Measurements from ENCODE around the gene GLIS1. TPM values are rescaled to one million over a fixed set of nuclear protein-coding genes. Genes with fewer than 3 reads are reported as not detected.

Gene GLIS1
- total RNA-seq, 1 donor: 2.9 TPM

- peaks cover 34% of the 10 kb centered on the region for H4K20me1 ChIP-seq (ENCODE audit: insufficient read depth, low read length)
- H3K79me2 ChIP-seq (ENCODE audit: insufficient read depth, low read length): no peaks in the 10 kb centered on the region
- H3K4me3 ChIP-seq (ENCODE audit: insufficient read depth, low read length): no peak overlapping the region
- no peak overlapping the region for H3K4me2 ChIP-seq (ENCODE audit: insufficient read depth, low read length)
- H3K36me3 ChIP-seq (ENCODE audit: insufficient read depth, low read length): no peaks in the 10 kb centered on the region
- no peaks in the 10 kb centered on the region for H3K27me3 ChIP-seq (ENCODE audit: insufficient read depth, low read length)
- H3K27ac ChIP-seq (ENCODE audit: low read depth, low read length): no peak overlapping the region
- no peak overlapping the region for H2AFZ ChIP-seq (ENCODE audit: low read length)
- peak; percentile 29 for DNase-seq (ENCODE audit: insufficient read length, low spot score, missing footprints)
- no peak for TF ChIP-seq CTCF (IDR thresholded peaks at IDR 0.05; ENCODE audit: extremely low read depth, low read depth, low read length)
- H3K4me1 ChIP-seq (ENCODE audit: insufficient read depth, low read length): no peaks in the 10 kb centered on the region
- no peaks in the 10 kb centered on the region for H3K9me3 ChIP-seq (ENCODE audit: low read depth, low read length)
Observed at GRCh38 chr1:53600001-53600400, 139.0 kb downstream of the GLIS1 start.

- H3K79me2 ChIP-seq (ENCODE audit: insufficient read depth, low read length): no peaks in the 10 kb centered on the region
- DNase-seq (ENCODE audit: insufficient read length, low spot score, missing footprints): no peak
- H3K27me3 ChIP-seq (ENCODE audit: insufficient read depth, low read length): no peaks in the 10 kb centered on the region
- H3K36me3 ChIP-seq (ENCODE audit: insufficient read depth, low read length): no peaks in the 10 kb centered on the region
- no peak overlapping the region for H2AFZ ChIP-seq (ENCODE audit: low read length)
- no peaks in the 10 kb centered on the region for H3K4me1 ChIP-seq (ENCODE audit: insufficient read depth, low read length)
- H3K4me3 ChIP-seq (ENCODE audit: insufficient read depth, low read length): no peak overlapping the region
- H3K9me3 ChIP-seq (ENCODE audit: low read depth, low read length): no peaks in the 10 kb centered on the region
- TF ChIP-seq CTCF (IDR thresholded peaks at IDR 0.05; ENCODE audit: extremely low read depth, low read depth, low read length): no peak
- peaks cover 33% of the 10 kb centered on the region for H4K20me1 ChIP-seq (ENCODE audit: insufficient read depth, low read length)
- no peak overlapping the region for H3K4me2 ChIP-seq (ENCODE audit: insufficient read depth, low read length)
- no peak overlapping the region for H3K27ac ChIP-seq (ENCODE audit: low read depth, low read length)
Observed at GRCh38 chr1:53599481-53599880, 139.5 kb downstream of the GLIS1 start.

GRCh38 chr1:53598966-53599365, 140.0 kb downstream of the GLIS1 start:
- TF ChIP-seq CTCF (IDR thresholded peaks at IDR 0.05; ENCODE audit: extremely low read depth, low read depth, low read length): no peak
- no peaks in the 10 kb centered on the region for H3K79me2 ChIP-seq (ENCODE audit: insufficient read depth, low read length)
- H3K27ac ChIP-seq (ENCODE audit: low read depth, low read length): no peak overlapping the region
- H3K4me3 ChIP-seq (ENCODE audit: insufficient read depth, low read length): no peak overlapping the region
- H3K9me3 ChIP-seq (ENCODE audit: low read depth, low read length): no peaks in the 10 kb centered on the region
- H3K36me3 ChIP-seq (ENCODE audit: insufficient read depth, low read length): peaks cover under 1% of the 10 kb centered on the region
- DNase-seq (ENCODE audit: insufficient read length, low spot score, missing footprints): no peak
- H3K4me2 ChIP-seq (ENCODE audit: insufficient read depth, low read length): no peak overlapping the region
- no peaks in the 10 kb centered on the region for H3K27me3 ChIP-seq (ENCODE audit: insufficient read depth, low read length)
- H3K4me1 ChIP-seq (ENCODE audit: insufficient read depth, low read length): no peaks in the 10 kb centered on the region
- H2AFZ ChIP-seq (ENCODE audit: low read length): no peak overlapping the region
- H4K20me1 ChIP-seq (ENCODE audit: insufficient read depth, low read length): peaks cover 28% of the 10 kb centered on the region

- Histone ChIP-seq H3K4me2 (ENCODE audit: insufficient read depth, low read length) (no peak overlapping the region), H3K36me3 (ENCODE audit: insufficient read depth, low read length) (peaks cover 5% of the 10 kb centered on the region), H3K27me3 (ENCODE audit: insufficient read depth, low read length) (no peaks in the 10 kb centered on the region), H3K27ac (ENCODE audit: low read depth, low read length) (no peak overlapping the region), H4K20me1 (ENCODE audit: insufficient read depth, low read length) (peaks cover 22% of the 10 kb centered on the region), H3K9me3 (ENCODE audit: low read depth, low read length) (no peaks in the 10 kb centered on the region), H3K4me3 (ENCODE audit: insufficient read depth, low read length) (no peak overlapping the region), H3K79me2 (ENCODE audit: insufficient read depth, low read length) (no peaks in the 10 kb centered on the region), H2AFZ (ENCODE audit: low read length) (no peak overlapping the region), H3K4me1 (ENCODE audit: insufficient read depth, low read length) (no peaks in the 10 kb centered on the region)
- DNase-seq (ENCODE audit: insufficient read length, low spot score, missing footprints): no peak
- no peak for TF ChIP-seq CTCF (IDR thresholded peaks at IDR 0.05; ENCODE audit: extremely low read depth, low read depth, low read length)
Observed at GRCh38 chr1:53595906-53596305, 143.1 kb downstream of the GLIS1 start.

Data from osteoblast (primary cell).